GM12864 (cell line): Measurements from ENCODE around the gene PLLP.

ENCODE experiments used
- DNase-seq: peaks from one replicate; pipeline ENCODE4 v3.0.0-alpha.2; 2011; ENCODE audit warnings: low read depth
- H3K4me3 ChIP-seq: 2 replicates; pipeline ENCODE4 v1.5.1; 2011; ENCODE audit warnings: mild to moderate bottlenecking, low read depth, low read length, control low read depth
- TF ChIP-seq, protein P1 (sequence below): IDR thresholded peaks from 2 replicates; pipeline ENCODE4 v1.5.1; 2011; ENCODE audit warnings: low read depth, mild to moderate bottlenecking, moderate library complexity, low read length, control low read depth, inconsistent platforms; ENCODE audit errors: missing control alignments

The PLLP gene

GRCh38 chr16:57234707-57235092 is 49.8 kb downstream of the PLLP start:
- H3K4me3 ChIP-seq: no peak overlapping the region
- TF ChIP-seq, protein P1, sequence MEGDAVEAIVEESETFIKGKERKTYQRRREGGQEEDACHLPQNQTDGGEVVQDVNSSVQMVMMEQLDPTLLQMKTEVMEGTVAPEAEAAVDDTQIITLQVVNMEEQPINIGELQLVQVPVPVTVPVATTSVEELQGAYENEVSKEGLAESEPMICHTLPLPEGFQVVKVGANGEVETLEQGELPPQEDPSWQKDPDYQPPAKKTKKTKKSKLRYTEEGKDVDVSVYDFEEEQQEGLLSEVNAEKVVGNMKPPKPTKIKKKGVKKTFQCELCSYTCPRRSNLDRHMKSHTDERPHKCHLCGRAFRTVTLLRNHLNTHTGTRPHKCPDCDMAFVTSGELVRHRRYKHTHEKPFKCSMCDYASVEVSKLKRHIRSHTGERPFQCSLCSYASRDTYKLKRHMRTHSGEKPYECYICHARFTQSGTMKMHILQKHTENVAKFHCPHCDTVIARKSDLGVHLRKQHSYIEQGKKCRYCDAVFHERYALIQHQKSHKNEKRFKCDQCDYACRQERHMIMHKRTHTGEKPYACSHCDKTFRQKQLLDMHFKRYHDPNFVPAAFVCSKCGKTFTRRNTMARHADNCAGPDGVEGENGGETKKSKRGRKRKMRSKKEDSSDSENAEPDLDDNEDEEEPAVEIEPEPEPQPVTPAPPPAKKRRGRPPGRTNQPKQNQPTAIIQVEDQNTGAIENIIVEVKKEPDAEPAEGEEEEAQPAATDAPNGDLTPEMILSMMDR: no peak
- DNase-seq: no peak

DNA sequence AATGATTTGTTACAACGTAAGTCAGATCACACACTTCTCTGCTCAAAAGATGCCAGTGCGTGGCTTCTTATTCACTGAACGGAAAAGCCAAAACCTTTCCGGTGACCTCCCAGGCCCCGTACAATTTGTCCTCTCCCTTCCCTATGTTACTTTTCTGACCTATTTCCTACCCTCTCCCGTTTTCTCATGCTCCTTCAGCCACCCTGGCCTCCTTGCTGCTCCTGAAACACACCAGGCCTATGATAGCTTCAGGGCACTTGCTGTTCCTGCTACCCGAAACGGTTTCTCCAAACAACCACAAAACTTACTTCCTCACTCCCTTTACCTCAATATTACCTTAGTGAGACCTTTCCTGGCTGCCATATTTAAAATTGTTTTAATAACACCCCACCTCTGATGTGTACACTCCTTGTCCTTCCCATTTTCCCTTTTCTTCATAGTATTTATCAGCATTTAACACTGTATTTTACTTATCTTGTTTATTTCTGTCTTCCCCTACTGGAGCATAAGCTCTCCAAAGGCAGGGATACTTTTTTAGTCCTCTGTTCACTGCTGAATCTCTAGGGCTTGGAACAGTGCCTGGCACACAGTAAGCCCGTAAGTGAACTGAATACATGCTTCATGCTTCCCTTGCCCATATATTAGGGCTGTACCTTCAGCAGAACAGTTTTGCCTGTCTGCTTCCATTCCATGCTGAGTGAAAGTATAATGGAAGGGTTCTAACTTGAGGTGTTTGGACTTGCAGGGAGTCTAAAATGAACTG is 50.3 kb downstream of the PLLP start:
- TF ChIP-seq, protein P1: no peak
- no peak for DNase-seq
- H3K4me3 ChIP-seq: no peak overlapping the region

DNA sequence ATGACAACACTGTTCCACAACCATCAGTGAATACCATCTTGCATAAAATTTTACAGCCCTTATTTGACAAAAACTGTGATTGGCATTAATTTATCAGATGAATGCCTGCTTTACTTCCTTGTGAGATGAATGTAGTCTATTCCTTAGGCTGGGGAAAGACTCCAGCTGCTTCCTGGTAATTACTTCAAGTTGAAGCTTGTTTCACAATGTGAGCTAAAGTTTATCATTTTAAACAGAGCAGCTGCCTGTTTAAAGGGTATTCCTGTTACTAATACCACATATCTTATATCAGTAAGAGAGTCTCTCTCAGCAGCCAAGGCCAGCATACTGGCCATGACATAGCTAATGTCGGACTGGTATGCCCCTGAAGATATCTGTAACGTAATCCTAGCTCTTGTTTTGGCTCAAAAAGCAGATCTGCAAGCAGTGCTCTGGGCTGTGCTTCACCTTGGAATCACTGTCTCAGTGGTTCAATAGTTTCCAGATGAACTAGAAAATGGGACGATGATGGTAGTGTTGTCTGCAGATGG is 52.6 kb downstream of the PLLP start:
- TF ChIP-seq, protein P1: no peak
- H3K4me3 ChIP-seq: no peak overlapping the region
- DNase-seq: no peak

DNA sequence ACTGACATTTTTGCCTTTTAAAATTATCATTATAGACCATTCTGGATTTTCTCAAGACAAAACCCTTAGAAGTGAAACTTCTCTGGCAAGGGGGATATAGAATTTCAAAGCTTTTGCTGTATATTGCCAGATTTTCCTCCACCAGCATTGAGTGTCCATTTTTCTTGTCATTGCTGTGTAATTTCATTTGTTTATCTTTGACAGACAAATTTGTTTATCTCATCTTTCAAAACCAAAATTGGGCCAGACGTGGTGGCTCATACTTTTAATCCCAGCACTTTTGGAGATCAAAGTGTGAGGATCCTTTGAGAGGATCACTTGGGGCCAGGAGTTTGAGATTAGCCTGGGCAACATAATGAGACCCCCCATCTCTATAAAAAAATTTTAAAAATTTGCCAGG is 55.4 kb downstream of the PLLP start:
- no peak for DNase-seq
- H3K4me3 ChIP-seq: no peak overlapping the region
- TF ChIP-seq, protein P1: no peak

DNA sequence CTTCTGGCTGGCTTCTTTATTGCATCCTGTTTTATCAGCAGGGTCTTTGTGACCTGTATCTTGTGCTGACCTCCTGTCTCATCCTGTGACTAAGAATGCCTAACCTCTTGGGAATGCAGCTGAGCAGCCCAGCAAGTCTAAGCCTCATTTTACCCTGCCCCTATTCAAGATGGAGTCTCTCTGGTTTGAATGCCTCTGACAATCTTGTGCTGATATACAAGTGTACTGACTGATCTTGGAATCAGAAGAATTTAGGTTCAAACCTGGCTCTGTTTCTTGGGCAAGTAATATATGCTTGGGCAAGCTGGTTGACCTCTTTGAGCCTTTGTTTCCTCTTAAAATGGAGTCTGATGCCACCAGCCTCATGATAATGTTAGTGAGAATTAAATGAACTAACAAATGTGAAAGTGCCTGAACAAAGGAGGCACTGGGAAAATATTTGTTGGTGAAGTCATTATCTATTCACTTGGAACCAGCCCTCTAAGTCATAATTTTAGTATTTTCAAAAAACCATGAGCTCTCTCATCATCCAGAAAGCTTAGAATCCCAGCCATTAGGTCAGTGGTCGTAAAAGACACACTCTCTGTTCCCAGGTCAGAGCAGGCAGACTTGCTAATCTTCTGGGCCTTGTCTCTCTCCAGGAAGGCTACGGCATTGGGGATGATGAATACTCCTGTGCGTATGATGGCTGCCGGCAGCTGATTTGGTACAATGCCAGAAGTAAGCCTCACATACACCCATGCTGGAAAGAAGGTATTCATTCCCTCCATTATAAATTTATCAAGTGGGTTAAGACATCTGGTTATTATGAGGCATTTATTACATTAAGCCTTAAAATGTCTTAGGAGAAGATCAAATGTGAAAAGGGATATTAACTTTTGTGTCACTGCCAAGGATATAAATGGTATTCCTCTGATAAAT is 57.5 kb downstream of the PLLP start:
- TF ChIP-seq, protein P1: no peak
- H3K4me3 ChIP-seq: no peak overlapping the region
- DNase-seq: no peak

GRCh38 chr16:57225978-57226377 is 58.5 kb downstream of the PLLP start:
- no peak overlapping the region for H3K4me3 ChIP-seq
- DNase-seq: no peak
- TF ChIP-seq, protein P1: no peak
